Measurements from ENCODE around the gene ARRB1.
"Not testable (repeated sequence)": the region's sequence is repeated elsewhere in the genome, so short reads cannot be mapped to it uniquely, and the experiment has no call there.

Gene ARRB1

DNA sequence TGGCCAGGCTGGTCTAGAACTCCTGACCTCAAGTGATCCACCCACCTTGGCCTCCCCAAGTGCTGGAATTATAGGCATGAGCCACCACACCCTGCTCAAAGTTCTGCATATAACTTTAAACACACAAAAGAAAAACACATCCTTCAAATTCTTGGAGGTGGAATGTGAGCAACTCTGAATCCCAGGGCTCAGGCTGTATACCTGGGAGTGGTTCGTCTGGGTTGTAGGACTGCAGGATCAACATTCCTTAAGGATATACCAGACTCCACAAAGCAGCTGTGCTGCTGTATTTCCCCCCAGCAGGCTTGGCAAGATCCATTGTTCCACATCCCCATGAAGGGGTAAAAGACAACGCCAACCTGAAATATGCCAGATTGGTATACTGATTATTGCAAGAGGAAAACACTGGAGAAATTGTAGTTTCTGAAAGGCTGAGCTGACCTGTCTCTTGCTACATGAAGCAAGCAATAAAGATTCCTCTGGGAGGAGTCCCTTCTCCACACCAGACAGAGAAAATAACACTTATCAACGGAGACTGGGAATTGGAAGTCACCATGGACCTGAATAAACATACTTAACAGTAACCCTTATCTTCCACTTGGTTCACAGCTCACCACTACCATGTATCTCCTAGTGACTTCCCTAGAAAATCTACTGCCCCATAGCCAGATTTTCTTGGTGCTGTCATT is 35.6 kb upstream of the ARRB1 start:
- no peaks in the 10 kb centered on the region for H3K9me3 ChIP-seq (ENCODE audit: control insufficient read depth in 2 of 2, low read length in 2 of 2)
- peaks cover 15 to 22% of the 10 kb centered on the region in 2 donors for H3K4me1 ChIP-seq (ENCODE audit: control insufficient read depth in 2 of 2, insufficient read depth in 2 of 2, low read length in 2 of 2)
- no peak overlapping the region for H3K9ac ChIP-seq (ENCODE audit: low read depth in 1 of 2, low read length in 2 of 2)
- H3K36me3 ChIP-seq (ENCODE audit: control insufficient read depth in 2 of 2, insufficient read depth in 2 of 2, low read length in 2 of 2): no peaks in the 10 kb centered on the region
- peak overlapping the region; percentile 29 to 74 for H3K27ac ChIP-seq (ENCODE audit: low read depth in 2 of 2, low read length in 2 of 2)
- no peak overlapping the region for H3K4me3 ChIP-seq (ENCODE audit: low read length in 2 of 2)
- no peaks in the 10 kb centered on the region for H3K27me3 ChIP-seq (ENCODE audit: control insufficient read depth in 2 of 2, insufficient read depth in 2 of 2, low read length in 2 of 2)

DNA sequence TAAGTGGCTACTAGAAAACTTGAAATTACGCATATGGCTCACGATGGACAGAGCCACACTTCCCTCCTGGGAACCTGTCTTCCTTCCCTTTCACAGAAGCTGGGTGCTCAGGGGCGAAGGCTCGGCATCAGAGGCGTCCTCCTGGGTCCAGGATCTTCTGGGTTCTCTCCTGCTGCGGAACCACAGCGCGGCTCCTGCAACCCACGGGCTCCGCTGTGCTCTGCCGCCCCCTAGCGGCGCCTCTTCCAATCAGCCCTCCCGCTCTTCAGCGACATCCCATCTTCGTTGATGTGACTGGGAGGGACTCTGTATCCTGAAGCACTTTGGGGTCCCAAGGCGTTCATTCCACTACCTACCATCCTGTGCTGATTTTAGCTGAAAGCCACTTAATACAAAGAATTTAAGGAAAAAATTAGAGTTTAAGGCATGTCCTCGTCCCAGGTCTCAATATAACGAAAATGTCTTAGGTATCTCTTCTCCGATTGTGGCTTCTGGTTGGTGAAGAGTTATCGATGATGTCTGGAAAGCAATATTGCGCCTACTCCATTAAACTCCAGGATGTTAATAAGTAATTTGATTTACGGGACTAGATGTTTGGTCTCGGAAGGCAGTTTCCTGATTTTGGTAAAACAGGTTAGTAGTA is 33.1 kb upstream of the ARRB1 start:
- Histone ChIP-seq H3K4me1 (ENCODE audit: control insufficient read depth in 2 of 2, insufficient read depth in 2 of 2, low read length in 2 of 2) (peaks cover 24 to 37% of the 10 kb centered on the region in 2 donors), H3K27me3 (ENCODE audit: control insufficient read depth in 2 of 2, insufficient read depth in 2 of 2, low read length in 2 of 2) (no peaks in the 10 kb centered on the region), H3K9me3 (ENCODE audit: control insufficient read depth in 2 of 2, low read length in 2 of 2) (no peaks in the 10 kb centered on the region), H3K4me3 (ENCODE audit: low read length in 2 of 2) (peak overlapping the region in 1 of 2 donors; percentile 23), H3K36me3 (ENCODE audit: control insufficient read depth in 2 of 2, insufficient read depth in 2 of 2, low read length in 2 of 2) (no peaks in the 10 kb centered on the region), H3K27ac (ENCODE audit: low read depth in 2 of 2, low read length in 2 of 2) (no peak overlapping the region), H3K9ac (ENCODE audit: low read depth in 1 of 2, low read length in 2 of 2) (no peak overlapping the region)

DNA sequence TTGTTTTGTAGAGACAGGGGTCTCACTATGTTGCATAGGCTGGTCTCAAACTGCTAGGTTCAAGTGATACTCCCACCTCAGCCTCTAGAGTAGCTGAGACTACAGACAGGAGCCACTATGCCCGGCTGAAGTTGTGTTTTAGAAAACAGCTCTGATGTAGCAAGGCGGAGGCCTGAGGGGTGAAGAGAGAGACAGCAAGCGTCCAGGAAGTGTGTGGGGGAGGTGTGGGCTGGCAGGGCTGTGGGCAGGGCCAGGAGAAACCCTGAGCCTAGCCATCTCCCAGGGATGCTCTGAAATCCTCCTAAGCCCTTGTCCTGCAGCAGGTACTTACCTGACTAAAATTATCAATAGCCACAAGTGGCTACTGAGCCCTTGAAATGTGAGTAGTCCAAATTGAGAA is 31.8 kb upstream of the ARRB1 start:
- Histone ChIP-seq H3K4me1 (ENCODE audit: control insufficient read depth in 2 of 2, insufficient read depth in 2 of 2, low read length in 2 of 2) (peaks cover 20 to 33% of the 10 kb centered on the region in 2 donors), H3K9ac (ENCODE audit: low read depth in 1 of 2, low read length in 2 of 2) (no peak overlapping the region), H3K27ac (ENCODE audit: low read depth in 2 of 2, low read length in 2 of 2) (no peak overlapping the region), H3K36me3 (ENCODE audit: control insufficient read depth in 2 of 2, insufficient read depth in 2 of 2, low read length in 2 of 2) (no peaks in the 10 kb centered on the region), H3K4me3 (ENCODE audit: low read length in 2 of 2) (no peak overlapping the region), H3K9me3 (ENCODE audit: control insufficient read depth in 2 of 2, low read length in 2 of 2) (no peaks in the 10 kb centered on the region), H3K27me3 (ENCODE audit: control insufficient read depth in 2 of 2, insufficient read depth in 2 of 2, low read length in 2 of 2) (no peaks in the 10 kb centered on the region)

DNA sequence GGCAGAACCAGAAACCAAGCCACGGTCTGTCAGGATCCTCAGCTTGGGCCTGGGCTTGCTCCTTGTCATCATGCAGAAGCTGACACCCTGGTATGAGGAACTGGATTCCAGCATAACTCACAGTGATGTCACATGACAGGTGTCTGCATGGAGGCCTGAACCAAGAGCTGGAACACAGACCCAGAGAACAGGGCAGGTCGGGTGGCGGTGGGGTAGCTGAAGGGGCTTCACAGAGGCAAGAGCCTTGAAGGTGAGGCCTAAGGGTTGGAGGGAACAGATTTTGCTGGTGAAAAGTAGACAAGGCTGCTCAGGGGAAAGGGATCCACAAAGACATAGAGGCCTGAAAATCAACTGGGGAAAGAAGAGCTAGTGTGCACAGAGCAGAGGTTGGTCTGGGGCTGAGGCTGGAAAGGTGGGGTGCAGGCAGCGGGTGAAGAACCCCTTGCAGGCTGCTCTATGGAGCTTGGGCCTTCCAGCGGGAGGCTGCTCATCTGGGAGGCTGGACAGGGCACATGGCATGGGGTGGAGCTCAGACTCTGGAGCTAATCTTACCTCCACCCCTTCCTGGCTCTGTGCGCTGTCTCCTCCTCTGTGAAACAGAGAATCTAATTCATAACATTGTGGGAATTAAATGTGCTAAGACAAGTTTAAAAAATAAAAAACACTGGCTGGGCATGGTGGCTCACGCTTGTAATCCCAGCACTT is 29.4 kb upstream of the ARRB1 start:
- H3K27ac ChIP-seq (ENCODE audit: low read depth in 2 of 2, low read length in 2 of 2): peak overlapping the region; percentile 79 to 86
- no peaks in the 10 kb centered on the region for H3K27me3 ChIP-seq (ENCODE audit: control insufficient read depth in 2 of 2, insufficient read depth in 2 of 2, low read length in 2 of 2)

DNA sequence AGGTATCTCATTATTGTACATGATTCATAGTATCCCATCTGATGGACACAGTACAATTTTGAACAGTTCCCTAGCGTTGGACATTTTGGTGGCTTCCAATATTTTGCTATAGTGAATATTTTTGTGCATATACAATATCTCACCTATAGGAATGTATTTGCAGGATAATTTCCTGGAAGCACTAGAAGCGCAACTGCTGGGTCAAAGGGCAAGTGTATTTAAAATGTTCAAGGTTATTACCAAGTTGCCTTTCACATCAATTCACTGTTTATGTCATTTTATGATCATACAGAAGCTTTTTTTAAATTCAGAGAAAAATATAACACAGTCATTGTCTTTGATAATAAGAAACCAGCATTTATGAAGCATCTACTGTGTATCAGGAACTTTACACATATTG is 28.8 kb upstream of the ARRB1 start:
- Histone ChIP-seq H3K9me3 (ENCODE audit: control insufficient read depth in 2 of 2, low read length in 2 of 2) (no peaks in the 10 kb centered on the region), H3K9ac (ENCODE audit: low read depth in 1 of 2, low read length in 2 of 2) (peak overlapping the region in 1 of 2 donors; percentile 2), H3K27ac (ENCODE audit: low read depth in 2 of 2, low read length in 2 of 2) (peak overlapping the region; percentile 79 to 86), H3K4me3 (ENCODE audit: low read length in 2 of 2) (no peak overlapping the region), H3K4me1 (ENCODE audit: control insufficient read depth in 2 of 2, insufficient read depth in 2 of 2, low read length in 2 of 2) (peaks cover 11 to 21% of the 10 kb centered on the region in 2 donors), H3K36me3 (ENCODE audit: control insufficient read depth in 2 of 2, insufficient read depth in 2 of 2, low read length in 2 of 2) (no peaks in the 10 kb centered on the region), H3K27me3 (ENCODE audit: control insufficient read depth in 2 of 2, insufficient read depth in 2 of 2, low read length in 2 of 2) (no peaks in the 10 kb centered on the region)

More for the DNA sequence above, 29.4 kb upstream of the ARRB1 start:
- H3K4me3 ChIP-seq (ENCODE audit: low read length in 2 of 2): no peak overlapping the region
- peaks cover 11 to 21% of the 10 kb centered on the region in 2 donors for H3K4me1 ChIP-seq (ENCODE audit: control insufficient read depth in 2 of 2, insufficient read depth in 2 of 2, low read length in 2 of 2)
- no peaks in the 10 kb centered on the region for H3K9me3 ChIP-seq (ENCODE audit: control insufficient read depth in 2 of 2, low read length in 2 of 2)
- H3K9ac ChIP-seq (ENCODE audit: low read depth in 1 of 2, low read length in 2 of 2): peak overlapping the region in 1 of 2 donors; percentile 2
- H3K36me3 ChIP-seq (ENCODE audit: control insufficient read depth in 2 of 2, insufficient read depth in 2 of 2, low read length in 2 of 2): no peaks in the 10 kb centered on the region

DNA sequence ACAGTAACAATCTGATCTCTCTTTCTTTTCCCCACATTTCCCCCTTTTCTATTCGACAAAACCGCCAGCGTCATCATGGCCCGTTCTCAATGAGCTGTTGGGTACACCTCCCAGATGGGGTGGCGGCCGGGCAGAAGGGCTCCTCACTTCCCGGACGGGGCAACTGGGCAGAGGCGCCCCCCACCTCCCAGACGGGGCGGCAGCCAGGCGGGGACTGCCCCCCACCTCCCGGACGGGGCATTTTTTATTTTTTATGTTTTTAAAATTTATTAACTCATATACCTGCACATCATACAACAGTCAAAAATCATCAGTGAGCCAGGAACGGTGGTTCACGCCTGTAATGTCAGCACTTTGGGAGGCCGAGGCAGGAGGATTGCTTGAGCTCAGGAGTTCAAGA is 27.3 kb upstream of the ARRB1 start:
- peaks cover 9 to 15% of the 10 kb centered on the region in 2 donors for H3K4me1 ChIP-seq (ENCODE audit: control insufficient read depth in 2 of 2, insufficient read depth in 2 of 2, low read length in 2 of 2)
- not testable (repeated sequence) for H3K36me3 ChIP-seq (ENCODE audit: control insufficient read depth in 2 of 2, insufficient read depth in 2 of 2, low read length in 2 of 2); H3K4me3 ChIP-seq (ENCODE audit: low read length in 2 of 2); H3K27me3 ChIP-seq (ENCODE audit: control insufficient read depth in 2 of 2, insufficient read depth in 2 of 2, low read length in 2 of 2); H3K27ac ChIP-seq (ENCODE audit: low read depth in 2 of 2, low read length in 2 of 2); H3K9me3 ChIP-seq (ENCODE audit: control insufficient read depth in 2 of 2, low read length in 2 of 2); H3K9ac ChIP-seq (ENCODE audit: low read depth in 1 of 2, low read length in 2 of 2)

DNA sequence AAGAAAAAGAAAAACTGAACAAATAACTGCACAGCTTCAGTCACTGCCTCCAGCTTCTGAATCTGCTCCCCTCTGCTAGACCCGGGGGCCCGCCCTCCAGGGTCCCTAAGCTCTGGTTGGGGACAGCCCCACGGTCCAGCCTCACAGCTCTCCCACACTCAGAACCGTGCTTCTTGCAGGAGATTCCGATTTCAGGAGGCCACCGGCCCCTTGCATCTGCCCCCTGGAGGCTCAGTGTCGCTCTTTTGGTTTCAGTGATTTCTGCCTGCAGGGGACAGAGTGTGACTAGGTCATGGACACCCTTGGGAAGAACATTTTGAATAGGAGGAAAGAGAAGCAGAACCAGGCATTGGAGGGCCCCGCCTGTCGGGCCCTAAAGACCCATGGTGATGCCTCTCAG is 24.7 kb upstream of the ARRB1 start:
- Histone ChIP-seq H3K36me3 (ENCODE audit: control insufficient read depth in 2 of 2, insufficient read depth in 2 of 2, low read length in 2 of 2) (no peaks in the 10 kb centered on the region), H3K4me1 (ENCODE audit: control insufficient read depth in 2 of 2, insufficient read depth in 2 of 2, low read length in 2 of 2) (peaks cover 24 to 32% of the 10 kb centered on the region in 2 donors), H3K9me3 (ENCODE audit: control insufficient read depth in 2 of 2, low read length in 2 of 2) (no peaks in the 10 kb centered on the region), H3K27ac (ENCODE audit: low read depth in 2 of 2, low read length in 2 of 2) (no peak overlapping the region), H3K9ac (ENCODE audit: low read depth in 1 of 2, low read length in 2 of 2) (no peak overlapping the region), H3K27me3 (ENCODE audit: control insufficient read depth in 2 of 2, insufficient read depth in 2 of 2, low read length in 2 of 2) (no peaks in the 10 kb centered on the region), H3K4me3 (ENCODE audit: low read length in 2 of 2) (no peak overlapping the region)

DNA sequence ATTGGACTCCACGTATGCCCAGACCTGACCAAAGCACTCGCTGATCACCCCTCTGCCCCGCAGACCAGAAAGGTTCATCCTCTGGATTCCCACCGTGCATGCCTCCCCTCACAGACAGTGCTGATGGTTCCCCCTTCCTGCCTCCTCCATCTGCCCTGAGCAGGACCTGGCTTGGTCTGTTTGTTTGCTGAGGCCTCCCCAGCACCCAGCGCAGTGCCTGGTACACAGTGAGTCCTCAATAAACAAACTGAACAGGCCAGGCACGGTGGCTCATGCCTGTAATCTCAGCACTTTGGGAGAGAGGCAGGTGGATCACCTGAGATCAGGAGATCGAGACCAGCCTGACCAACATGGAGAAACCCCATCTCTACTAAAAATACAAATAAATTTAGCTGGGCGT is 24.2 kb upstream of the ARRB1 start:
- peaks cover 19 to 27% of the 10 kb centered on the region in 2 donors for H3K4me1 ChIP-seq (ENCODE audit: control insufficient read depth in 2 of 2, insufficient read depth in 2 of 2, low read length in 2 of 2)
- H3K27ac ChIP-seq (ENCODE audit: low read depth in 2 of 2, low read length in 2 of 2): no peak overlapping the region

DNA sequence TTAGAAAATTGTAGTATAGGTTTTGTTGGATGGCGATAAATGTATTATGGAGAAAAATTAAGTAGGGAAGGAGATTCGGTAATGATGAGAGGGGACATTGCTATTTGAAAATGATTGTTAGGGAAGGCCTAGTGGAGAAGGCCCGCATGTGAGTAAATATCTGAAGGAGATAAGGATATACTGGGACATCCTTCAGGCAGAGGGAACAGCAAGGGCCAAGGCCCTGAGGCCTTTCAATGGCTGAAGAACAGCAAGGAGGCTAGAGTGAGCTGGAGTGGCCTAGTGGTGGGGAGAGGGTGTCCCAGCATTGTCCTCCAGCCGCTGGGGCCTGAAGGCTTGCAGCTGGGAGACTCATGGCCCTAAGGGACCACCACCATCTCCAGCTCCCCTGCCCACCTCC is 23.2 kb upstream of the ARRB1 start:
- Histone ChIP-seq H3K36me3 (ENCODE audit: control insufficient read depth in 2 of 2, insufficient read depth in 2 of 2, low read length in 2 of 2) (no peaks in the 10 kb centered on the region), H3K9ac (ENCODE audit: low read depth in 1 of 2, low read length in 2 of 2) (no peak overlapping the region), H3K9me3 (ENCODE audit: control insufficient read depth in 2 of 2, low read length in 2 of 2) (no peaks in the 10 kb centered on the region), H3K27me3 (ENCODE audit: control insufficient read depth in 2 of 2, insufficient read depth in 2 of 2, low read length in 2 of 2) (no peaks in the 10 kb centered on the region), H3K4me1 (ENCODE audit: control insufficient read depth in 2 of 2, insufficient read depth in 2 of 2, low read length in 2 of 2) (peaks cover 18 to 23% of the 10 kb centered on the region in 2 donors), H3K27ac (ENCODE audit: low read depth in 2 of 2, low read length in 2 of 2) (no peak overlapping the region), H3K4me3 (ENCODE audit: low read length in 2 of 2) (no peak overlapping the region)

More for the DNA sequence above, 24.2 kb upstream of the ARRB1 start:
- Histone ChIP-seq H3K27me3 (ENCODE audit: control insufficient read depth in 2 of 2, insufficient read depth in 2 of 2, low read length in 2 of 2) (no peaks in the 10 kb centered on the region), H3K9me3 (ENCODE audit: control insufficient read depth in 2 of 2, low read length in 2 of 2) (no peaks in the 10 kb centered on the region), H3K36me3 (ENCODE audit: control insufficient read depth in 2 of 2, insufficient read depth in 2 of 2, low read length in 2 of 2) (no peaks in the 10 kb centered on the region), H3K4me3 (ENCODE audit: low read length in 2 of 2) (no peak overlapping the region), H3K9ac (ENCODE audit: low read depth in 1 of 2, low read length in 2 of 2) (no peak overlapping the region)

DNA sequence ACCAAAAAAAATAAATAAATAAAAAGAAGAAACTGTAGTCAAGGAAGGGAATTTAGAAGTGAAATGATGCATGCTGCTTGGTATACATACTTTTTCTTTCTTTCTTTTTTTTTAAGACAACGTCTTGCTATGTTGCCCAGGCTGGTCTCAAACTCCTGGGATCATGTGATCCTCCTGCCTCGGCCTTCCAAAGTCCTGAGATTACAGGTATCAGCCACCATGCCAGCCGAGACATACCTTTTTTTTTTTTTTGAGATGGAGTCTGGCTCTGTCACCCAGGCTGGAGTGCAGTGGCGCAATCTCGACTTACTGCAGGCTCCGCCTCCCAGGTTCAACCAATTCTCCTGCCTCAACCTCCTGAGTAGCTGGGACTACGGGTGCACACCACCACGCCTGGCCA is 21.7 kb upstream of the ARRB1 start:
- H3K4me3 ChIP-seq (ENCODE audit: low read length in 2 of 2): no peak overlapping the region
- H3K27me3 ChIP-seq (ENCODE audit: control insufficient read depth in 2 of 2, insufficient read depth in 2 of 2, low read length in 2 of 2): no peaks in the 10 kb centered on the region
- peaks cover 19 to 25% of the 10 kb centered on the region in 2 donors for H3K4me1 ChIP-seq (ENCODE audit: control insufficient read depth in 2 of 2, insufficient read depth in 2 of 2, low read length in 2 of 2)
- H3K36me3 ChIP-seq (ENCODE audit: control insufficient read depth in 2 of 2, insufficient read depth in 2 of 2, low read length in 2 of 2): no peaks in the 10 kb centered on the region
- no peak overlapping the region for H3K9ac ChIP-seq (ENCODE audit: low read depth in 1 of 2, low read length in 2 of 2)
- H3K27ac ChIP-seq (ENCODE audit: low read depth in 2 of 2, low read length in 2 of 2): peak overlapping the region in 1 of 2 donors; percentile 90
- H3K9me3 ChIP-seq (ENCODE audit: control insufficient read depth in 2 of 2, low read length in 2 of 2): no peaks in the 10 kb centered on the region

Measured in mucosa of rectum (tissue), 2 donors.